ENCODE data around the gene ANKLE1. TPM values are rescaled to one million over a fixed set of nuclear protein-coding genes. Genes with fewer than 3 reads are reported as not detected.
A peak's percentile ranks its signal among the peaks of the same experiment; 100 is the strongest.
"Not testable (repeated sequence)": the region's sequence is repeated elsewhere in the genome, so short reads cannot be mapped to it uniquely, and the experiment has no call there.

The ANKLE1 gene
- polyA plus RNA-seq, 3 donors = 0.91 to 2.3 (median 1.9) TPM

GRCh38 chr19:17282488-17283125, 906 bp downstream of the ANKLE1 start:
- peak; percentile 81 for DNase-seq

GRCh38 chr19:17283504-17283996, 1.8 kb downstream of the ANKLE1 start:
- no peak for DNase-seq

GRCh38 chr19:17285415-17286135, 3.9 kb downstream of the ANKLE1 start:
- DNase-seq = no peak

- DNase-seq = no peak
Measured at GRCh38 chr19:17286263-17286662, 4.6 kb downstream of the ANKLE1 start.

- no peak for DNase-seq
Measured at GRCh38 chr19:17286752-17287151, 5.1 kb downstream of the ANKLE1 start.

GRCh38 chr19:17289489-17289888, 7.8 kb downstream of the ANKLE1 start:
- peak; percentile 74 for DNase-seq

GRCh38 chr19:17292301-17293074, 10.8 kb downstream of the ANKLE1 start:
- DNase-seq = peak; percentile 72

- DNase-seq = no peak
Measured at GRCh38 chr19:17293605-17294004, 11.9 kb downstream of the ANKLE1 start.

GRCh38 chr19:17294051-17294891, 12.6 kb downstream of the ANKLE1 start:
- DNase-seq = no peak

- not testable (repeated sequence) for DNase-seq
Measured at GRCh38 chr19:17295551-17295950, 13.8 kb downstream of the ANKLE1 start.

GRCh38 chr19:17296273-17296672, 14.6 kb downstream of the ANKLE1 start:
- DNase-seq = no peak

GRCh38 chr19:17296976-17297375, 15.3 kb downstream of the ANKLE1 start:
- no peak for DNase-seq

- DNase-seq = no peak
Measured at GRCh38 chr19:17300992-17301619, 19.4 kb downstream of the ANKLE1 start.

GRCh38 chr19:17302391-17303166, 20.9 kb downstream of the ANKLE1 start:
- no peak for DNase-seq

GRCh38 chr19:17303167-17303939, 21.7 kb downstream of the ANKLE1 start, which contains the start of gene ABHD8:
TSS of gene ABHD8 (minus strand) at chr19:17303425. CDS start at chr19:17301616, 1,809 bp downstream.
- DNase-seq = peak; percentile 95

GRCh38 chr19:17303940-17304267, 22.2 kb downstream of the ANKLE1 start:
- DNase-seq = no peak

GRCh38 chr19:17304386-17305215, 22.9 kb downstream of the ANKLE1 start:
- DNase-seq = no peak

- no peak for DNase-seq
Measured at GRCh38 chr19:17305216-17305516, 23.5 kb downstream of the ANKLE1 start.
